HG03066 (cell line): ENCODE results near the gene POU2F3.

ENCODE experiments used
- ATAC-seq: cut with Tn5 transposase; IDR thresholded peaks from one replicate; pipeline ENCODE4 v1.9.1; 2021; ENCODE audit warnings: low read depth; ENCODE audit not compliant: unreplicated experiment

POU2F3 gene

GRCh38 chr11:120224972-120225909 lies 14.7 kb upstream of the POU2F3 start:
- no peak for ATAC-seq

- no peak for ATAC-seq
Observed at GRCh38 chr11:120226242-120226641, 13.7 kb upstream of the POU2F3 start.

GRCh38 chr11:120226714-120227113 lies 13.2 kb upstream of the POU2F3 start:
- no peak for ATAC-seq

GRCh38 chr11:120227228-120227852 lies 12.6 kb upstream of the POU2F3 start:
- no peak for ATAC-seq

- no peak for ATAC-seq
Observed at GRCh38 chr11:120228794-120229384, 11.1 kb upstream of the POU2F3 start.

GRCh38 chr11:120229451-120230424 lies 10.2 kb upstream of the POU2F3 start:
- no peak for ATAC-seq

- ATAC-seq: no peak
Observed at GRCh38 chr11:120230433-120231071, 9.4 kb upstream of the POU2F3 start.

- no peak for ATAC-seq
Observed at GRCh38 chr11:120231963-120232362, 8.0 kb upstream of the POU2F3 start.

GRCh38 chr11:120233207-120233803 lies 6.6 kb upstream of the POU2F3 start:
- ATAC-seq: no peak

- no peak for ATAC-seq
Observed at GRCh38 chr11:120235024-120235628, 4.8 kb upstream of the POU2F3 start.

GRCh38 chr11:120236169-120237107 lies 3.5 kb upstream of the POU2F3 start:
- ATAC-seq: no peak

- no peak for ATAC-seq
Observed at GRCh38 chr11:120238968-120239620, 846 bp upstream of the POU2F3 start.

GRCh38 chr11:120240866-120241265 lies 926 bp downstream of the POU2F3 start:
- no peak for ATAC-seq

GRCh38 chr11:120241277-120241676 lies 1.3 kb downstream of the POU2F3 start:
- no peak for ATAC-seq

GRCh38 chr11:120243221-120243620 lies 3.3 kb downstream of the POU2F3 start:
- no peak for ATAC-seq

- no peak for ATAC-seq
Observed at GRCh38 chr11:120244476-120245365, 4.8 kb downstream of the POU2F3 start.
